GM19193 (cell line): ENCODE results near the gene TBX21.

Source experiments
- POLR2A ChIP-seq: IDR thresholded peaks from 4 replicates; pipeline ENCODE4 v1.6.1; 2011; ENCODE audit not compliant: insufficient read depth, insufficient read length; ENCODE audit errors: extremely low read depth

The TBX21 gene

GRCh38 chr17:47704736-47705135 lies 28.3 kb upstream of the TBX21 start:
- TF ChIP-seq POLR2A, result no peak

- TF ChIP-seq POLR2A, result no peak
Measured at GRCh38 chr17:47705536-47706530, 27.2 kb upstream of the TBX21 start.

GRCh38 chr17:47707056-47707804 lies 25.8 kb upstream of the TBX21 start:
- no peak for TF ChIP-seq POLR2A

GRCh38 chr17:47707884-47708283 lies 25.2 kb upstream of the TBX21 start:
- TF ChIP-seq POLR2A, result no peak

GRCh38 chr17:47708312-47708863 lies 24.6 kb upstream of the TBX21 start:
- no peak for TF ChIP-seq POLR2A

GRCh38 chr17:47708864-47709541 lies 24.0 kb upstream of the TBX21 start:
- TF ChIP-seq POLR2A, result no peak

GRCh38 chr17:47709594-47709993 lies 23.4 kb upstream of the TBX21 start:
- TF ChIP-seq POLR2A, result no peak

GRCh38 chr17:47711366-47712099 lies 21.5 kb upstream of the TBX21 start:
- no peak for TF ChIP-seq POLR2A

- TF ChIP-seq POLR2A, result no peak
Measured at GRCh38 chr17:47712330-47713023, 20.6 kb upstream of the TBX21 start.

- TF ChIP-seq POLR2A, result no peak
Measured at GRCh38 chr17:47713980-47714700, 18.9 kb upstream of the TBX21 start.

GRCh38 chr17:47714773-47715396 lies 18.2 kb upstream of the TBX21 start:
- TF ChIP-seq POLR2A, result no peak

GRCh38 chr17:47715669-47716325 lies 17.2 kb upstream of the TBX21 start:
- TF ChIP-seq POLR2A, result no peak
